ENCODE results near the gene ADGRG3. TPM values are rescaled to one million over a fixed set of nuclear protein-coding genes. Genes with fewer than 3 reads are reported as not detected.

ADGRG3 gene
- total and polyA plus RNA-seq, 2 of the 13 experiments (the other 11 are each of a cell fraction or from before 2014, with no cell fraction given): 2.7 to 11.8 TPM

DNA sequence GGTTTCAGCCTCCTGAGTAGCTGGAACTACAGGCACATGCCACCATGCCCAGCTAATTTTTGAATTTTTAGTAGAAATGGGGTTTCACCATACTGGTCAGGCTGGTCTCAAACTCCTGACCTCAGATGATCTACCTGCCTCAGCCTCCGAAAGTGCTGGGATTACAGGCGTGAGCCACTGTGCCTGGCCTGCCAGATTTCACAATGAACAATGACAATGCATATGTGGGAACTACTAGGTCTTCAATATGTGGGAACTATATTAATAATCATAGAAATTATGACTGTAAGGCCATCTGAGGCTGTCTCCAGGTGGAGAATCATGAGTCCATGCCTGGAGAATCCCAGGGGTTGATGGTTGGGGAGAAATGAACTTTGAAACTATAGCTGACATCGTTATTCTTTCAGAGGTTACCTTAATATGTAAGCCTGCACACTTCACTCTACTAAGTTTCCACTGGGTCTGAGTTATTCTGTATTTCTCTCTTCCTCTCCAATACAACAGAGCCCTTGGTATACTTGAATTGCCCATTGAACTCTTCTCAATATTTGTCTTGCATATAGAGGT lies 19.3 kb downstream of the ADGRG3 start:
- Histone ChIP-seq H3K4me2 (ENCODE audit: low read depth, low read length) (no peak overlapping the region), H3K9me3 (ENCODE audit: low read length) (no peaks in the 10 kb centered on the region), H2AFZ (ENCODE audit: low read length) (no peak overlapping the region), H3K4me3 (replicated peaks in 1 of 3; ENCODE audit: insufficient read depth in 1 of 3, low read depth in 2 of 3, low read length in 3 of 3) (no peak overlapping the region), H3K79me2 (ENCODE audit: insufficient read depth, low read length) (no peaks in the 10 kb centered on the region), H3K27ac (ENCODE audit: extremely low read length, insufficient read depth, low read length) (no peak overlapping the region), H3K4me1 (ENCODE audit: insufficient read depth, low read length) (peaks cover 48% of the 10 kb centered on the region), H3K9ac (ENCODE audit: insufficient read depth, low read depth, low read length) (no peak overlapping the region), H4K20me1 (ENCODE audit: insufficient read depth, low read length) (no peaks in the 10 kb centered on the region), H3K27me3 (ENCODE audit: control insufficient read depth in 1 of 2, insufficient read depth in 2 of 2, low read length in 2 of 2) (no peaks in the 10 kb centered on the region), H3K36me3 (replicated peaks in 1 of 2; ENCODE audit: control insufficient read depth in 1 of 2, insufficient read depth in 2 of 2, low read length in 2 of 2) (no peaks in the 10 kb centered on the region)
- in situ Hi-C loops (cut with HindIII; ENCODE audit: extremely low pct_ligation_motif_present, low pct_unique_long_range_greater_than_20kb): no loop called here
- ATAC-seq (peak; percentile 15; the same call in 2 of the 3 replicates), DNase-seq (ENCODE audit: low spot score) (no peak), FAIRE-seq (peak; percentile 23)
- POLR2A ChIA-PET: interaction anchor here (0.7 to 2.4 kb wide), 3 partner anchors 16 to 20 kb away, joined by 3 to 12 read pairs (median 4); partner anchors contain the start of gene ADGRG3
- CTCF ChIA-PET (ENCODE audit: low intra/inter-chr PET ratio, low total read pairs): no interaction called here
- no peak for TF ChIP-seq HOXD1 (CRISPR knock-in tag; IDR thresholded peaks at IDR 0.05)
- TF ChIP-seq HNF4A (CRISPR knock-in tag; IDR thresholded peaks at IDR 0.05): peak; percentile 21; the same call in 1 of the 2 replicates
- 0 out of 2 replicates have a peak, but pooled peaks have one; percentile 2 for TF ChIP-seq GATAD2A (CRISPR knock-in tag; IDR thresholded peaks at IDR 0.05)
- TF ChIP-seq CENPT (CRISPR knock-in tag; IDR thresholded peaks at IDR 0.05; ENCODE audit: low read depth): no peak
- 38% methylated on average over 3 of the region's 3 CpGs for WGBS (ENCODE audit: low lambda C conversion rate)
- intact Hi-C loops (cut with micrococcal nuclease; ENCODE audit: unreplicated experiment): no loop called here
- no TSS peak for BruUV-seq (replicated peaks)

DNA sequence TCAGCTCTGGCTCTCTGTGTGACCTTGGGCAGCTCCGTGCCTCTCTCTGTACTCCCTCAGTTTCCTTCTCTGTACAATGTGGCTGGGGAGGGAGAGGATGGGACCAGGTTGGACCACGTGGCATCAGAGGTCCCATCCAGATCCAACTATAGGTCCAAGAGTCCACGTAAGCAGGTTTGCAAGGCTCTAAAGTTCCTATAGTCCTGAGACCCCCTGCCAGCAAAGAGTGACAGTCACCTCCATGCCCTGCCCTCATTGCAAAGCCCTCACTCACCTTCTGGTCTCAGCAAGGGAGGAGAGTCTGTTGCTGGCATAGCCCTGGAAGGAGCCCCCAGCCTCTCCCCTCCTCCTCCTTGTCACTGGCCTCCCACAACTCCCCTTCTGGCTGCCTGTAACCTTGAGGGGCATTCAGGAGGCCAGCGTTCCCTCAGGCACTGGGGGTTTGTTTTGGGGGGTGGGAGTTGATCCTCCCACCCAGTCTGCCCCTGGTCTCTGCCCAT lies 20.4 kb downstream of the ADGRG3 start:
- Histone ChIP-seq H3K4me2 (ENCODE audit: low read depth, low read length) (peak overlapping the region; percentile 55), H3K36me3 (replicated peaks in 1 of 2; ENCODE audit: control insufficient read depth in 1 of 2, insufficient read depth in 2 of 2, low read length in 2 of 2) (no peaks in the 10 kb centered on the region), H3K9me3 (ENCODE audit: low read length) (no peaks in the 10 kb centered on the region), H3K27me3 (ENCODE audit: control insufficient read depth in 1 of 2, insufficient read depth in 2 of 2, low read length in 2 of 2) (no peaks in the 10 kb centered on the region), H3K9ac (ENCODE audit: insufficient read depth, low read depth, low read length) (0 out of 2 replicates have a peak overlapping the region, but pooled peaks have one; percentile 7), H3K4me3 (replicated peaks in 1 of 3; ENCODE audit: insufficient read depth in 1 of 3, low read depth in 2 of 3, low read length in 3 of 3) (peak overlapping the region in 1 of 3 experiments; percentile 33; a peak in 1 of 6 replicates), H3K4me1 (ENCODE audit: insufficient read depth, low read length) (peaks cover 59% of the 10 kb centered on the region), H2AFZ (ENCODE audit: low read length) (no peak overlapping the region), H4K20me1 (ENCODE audit: insufficient read depth, low read length) (no peaks in the 10 kb centered on the region), H3K27ac (ENCODE audit: extremely low read length, insufficient read depth, low read length) (no peak overlapping the region), H3K79me2 (ENCODE audit: insufficient read depth, low read length) (no peaks in the 10 kb centered on the region)
- ChIA-PET POLR2A (interaction anchor here (0.9 to 2.4 kb wide), 5 partner anchors 12 to 47 kb away, joined by 3 to 12 read pairs (median 7); partner anchors contain the start of genes ADGRG3 and KATNB1), CTCF (ENCODE audit: low intra/inter-chr PET ratio, low total read pairs) (no interaction called here)
- 6% methylated on average over 2 of the region's 4 CpGs for WGBS (ENCODE audit: low lambda C conversion rate)
- in situ Hi-C loops (cut with HindIII; ENCODE audit: extremely low pct_ligation_motif_present, low pct_unique_long_range_greater_than_20kb) (no loop called here), intact Hi-C loops (cut with micrococcal nuclease; ENCODE audit: unreplicated experiment) (no loop called here)
- FAIRE-seq (peak; percentile 30), DNase-seq (ENCODE audit: low spot score) (no peak), ATAC-seq (peak; percentile 31)
- no TSS peak for BruUV-seq (replicated peaks)
- no peak for TF ChIP-seq NCOA2 (CRISPR knock-in tag; IDR thresholded peaks at IDR 0.05)
- TF ChIP-seq, protein P1, sequence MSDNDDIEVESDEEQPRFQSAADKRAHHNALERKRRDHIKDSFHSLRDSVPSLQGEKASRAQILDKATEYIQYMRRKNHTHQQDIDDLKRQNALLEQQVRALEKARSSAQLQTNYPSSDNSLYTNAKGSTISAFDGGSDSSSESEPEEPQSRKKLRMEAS (IDR thresholded peaks at IDR 0.05): no peak
- TF ChIP-seq CENPBD1 (CRISPR knock-in tag; IDR thresholded peaks at IDR 0.05; ENCODE audit: borderline replicate concordance, low read depth): no peak
- TF ChIP-seq SCMH1 (CRISPR knock-in tag; IDR thresholded peaks at IDR 0.05; ENCODE audit: borderline replicate concordance): no peak
- TF ChIP-seq, protein P2, sequence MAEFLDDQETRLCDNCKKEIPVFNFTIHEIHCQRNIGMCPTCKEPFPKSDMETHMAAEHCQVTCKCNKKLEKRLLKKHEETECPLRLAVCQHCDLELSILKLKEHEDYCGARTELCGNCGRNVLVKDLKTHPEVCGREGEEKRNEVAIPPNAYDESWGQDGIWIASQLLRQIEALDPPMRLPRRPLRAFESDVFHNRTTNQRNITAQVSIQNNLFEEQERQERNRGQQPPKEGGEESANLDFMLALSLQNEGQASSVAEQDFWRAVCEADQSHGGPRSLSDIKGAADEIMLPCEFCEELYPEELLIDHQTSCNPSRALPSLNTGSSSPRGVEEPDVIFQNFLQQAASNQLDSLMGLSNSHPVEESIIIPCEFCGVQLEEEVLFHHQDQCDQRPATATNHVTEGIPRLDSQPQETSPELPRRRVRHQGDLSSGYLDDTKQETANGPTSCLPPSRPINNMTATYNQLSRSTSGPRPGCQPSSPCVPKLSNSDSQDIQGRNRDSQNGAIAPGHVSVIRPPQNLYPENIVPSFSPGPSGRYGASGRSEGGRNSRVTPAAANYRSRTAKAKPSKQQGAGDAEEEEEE (CRISPR knock-in tag; IDR thresholded peaks at IDR 0.05; ENCODE audit: borderline replicate concordance): no peak
- TF ChIP-seq ZNF75D (CRISPR knock-in tag; IDR thresholded peaks at IDR 0.05; ENCODE audit: borderline replicate concordance): no peak
- TF ChIP-seq ZNF564 (CRISPR knock-in tag; IDR thresholded peaks at IDR 0.05): no peak
- TF ChIP-seq, protein P3, sequence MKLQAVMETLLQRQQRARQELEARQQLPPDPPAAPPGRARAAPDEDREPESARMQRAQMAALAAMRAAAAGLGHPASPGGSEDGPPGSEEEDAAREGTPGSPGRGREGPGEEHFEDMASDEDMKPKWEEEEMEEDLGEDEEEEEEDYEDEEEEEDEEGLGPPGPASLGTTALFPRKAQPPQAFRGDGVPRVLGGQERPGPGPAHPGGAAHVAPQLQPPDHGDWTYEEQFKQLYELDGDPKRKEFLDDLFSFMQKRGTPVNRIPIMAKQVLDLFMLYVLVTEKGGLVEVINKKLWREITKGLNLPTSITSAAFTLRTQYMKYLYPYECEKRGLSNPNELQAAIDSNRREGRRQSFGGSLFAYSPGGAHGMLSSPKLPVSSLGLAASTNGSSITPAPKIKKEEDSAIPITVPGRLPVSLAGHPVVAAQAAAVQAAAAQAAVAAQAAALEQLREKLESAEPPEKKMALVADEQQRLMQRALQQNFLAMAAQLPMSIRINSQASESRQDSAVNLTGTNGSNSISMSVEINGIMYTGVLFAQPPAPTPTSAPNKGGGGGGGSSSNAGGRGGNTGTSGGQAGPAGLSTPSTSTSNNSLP (IDR thresholded peaks at IDR 0.05; ENCODE audit: low read depth, low read length): no peak
- 0 out of 2 replicates have a peak, but pooled peaks have one; percentile 15 for TF ChIP-seq HES4 (CRISPR knock-in tag; IDR thresholded peaks at IDR 0.05; ENCODE audit: borderline replicate concordance)

All from HepG2 (cell line).